ENCODE results near the gene PLXND1.
A peak's percentile ranks its signal among the peaks of the same experiment; 100 is the strongest.
"Not testable (repeated sequence)": the region's sequence is repeated elsewhere in the genome, so short reads cannot be mapped to it uniquely, and the experiment has no call there.

PLXND1 gene, protein sequence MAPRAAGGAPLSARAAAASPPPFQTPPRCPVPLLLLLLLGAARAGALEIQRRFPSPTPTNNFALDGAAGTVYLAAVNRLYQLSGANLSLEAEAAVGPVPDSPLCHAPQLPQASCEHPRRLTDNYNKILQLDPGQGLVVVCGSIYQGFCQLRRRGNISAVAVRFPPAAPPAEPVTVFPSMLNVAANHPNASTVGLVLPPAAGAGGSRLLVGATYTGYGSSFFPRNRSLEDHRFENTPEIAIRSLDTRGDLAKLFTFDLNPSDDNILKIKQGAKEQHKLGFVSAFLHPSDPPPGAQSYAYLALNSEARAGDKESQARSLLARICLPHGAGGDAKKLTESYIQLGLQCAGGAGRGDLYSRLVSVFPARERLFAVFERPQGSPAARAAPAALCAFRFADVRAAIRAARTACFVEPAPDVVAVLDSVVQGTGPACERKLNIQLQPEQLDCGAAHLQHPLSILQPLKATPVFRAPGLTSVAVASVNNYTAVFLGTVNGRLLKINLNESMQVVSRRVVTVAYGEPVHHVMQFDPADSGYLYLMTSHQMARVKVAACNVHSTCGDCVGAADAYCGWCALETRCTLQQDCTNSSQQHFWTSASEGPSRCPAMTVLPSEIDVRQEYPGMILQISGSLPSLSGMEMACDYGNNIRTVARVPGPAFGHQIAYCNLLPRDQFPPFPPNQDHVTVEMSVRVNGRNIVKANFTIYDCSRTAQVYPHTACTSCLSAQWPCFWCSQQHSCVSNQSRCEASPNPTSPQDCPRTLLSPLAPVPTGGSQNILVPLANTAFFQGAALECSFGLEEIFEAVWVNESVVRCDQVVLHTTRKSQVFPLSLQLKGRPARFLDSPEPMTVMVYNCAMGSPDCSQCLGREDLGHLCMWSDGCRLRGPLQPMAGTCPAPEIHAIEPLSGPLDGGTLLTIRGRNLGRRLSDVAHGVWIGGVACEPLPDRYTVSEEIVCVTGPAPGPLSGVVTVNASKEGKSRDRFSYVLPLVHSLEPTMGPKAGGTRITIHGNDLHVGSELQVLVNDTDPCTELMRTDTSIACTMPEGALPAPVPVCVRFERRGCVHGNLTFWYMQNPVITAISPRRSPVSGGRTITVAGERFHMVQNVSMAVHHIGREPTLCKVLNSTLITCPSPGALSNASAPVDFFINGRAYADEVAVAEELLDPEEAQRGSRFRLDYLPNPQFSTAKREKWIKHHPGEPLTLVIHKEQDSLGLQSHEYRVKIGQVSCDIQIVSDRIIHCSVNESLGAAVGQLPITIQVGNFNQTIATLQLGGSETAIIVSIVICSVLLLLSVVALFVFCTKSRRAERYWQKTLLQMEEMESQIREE (N-terminal part only)

DNA sequence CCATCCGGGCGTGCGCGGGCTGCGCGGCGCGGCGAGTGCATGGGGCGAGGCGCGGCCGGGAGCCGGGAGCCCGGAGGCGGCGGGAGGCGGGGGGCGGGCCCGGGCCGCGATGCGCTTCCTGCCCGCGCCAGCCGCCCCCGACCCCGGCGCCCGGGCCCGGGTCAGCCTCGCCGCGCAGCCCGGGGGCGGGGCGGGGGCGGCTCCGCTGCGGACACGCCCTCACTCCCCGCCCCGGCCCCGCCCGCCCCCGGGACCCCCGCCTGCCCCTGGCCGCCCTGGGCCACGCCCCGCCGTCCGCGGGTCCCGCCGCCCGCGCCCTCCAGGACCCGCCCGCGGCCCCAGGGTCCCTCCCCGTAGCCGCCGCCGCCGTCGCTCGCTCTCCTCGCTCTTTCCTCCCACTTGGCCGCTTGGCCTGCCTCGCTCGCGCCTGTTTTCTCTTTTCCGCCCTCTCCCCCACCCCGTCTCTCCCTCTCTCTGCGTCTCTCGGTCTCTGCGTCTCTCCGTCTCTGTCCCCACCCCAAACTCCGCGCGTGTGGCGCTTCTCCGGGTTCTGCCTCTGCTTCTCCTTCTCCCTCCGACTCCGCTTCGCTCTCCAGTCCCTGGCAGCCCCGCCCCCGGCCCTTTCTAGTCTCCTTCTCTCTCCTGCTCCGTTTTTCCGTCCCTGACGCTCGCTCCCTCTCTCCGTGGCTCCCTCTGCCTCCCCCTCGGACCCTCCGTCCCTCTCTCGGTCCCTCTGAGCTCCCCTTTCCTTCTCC, at the start of gene PLXND1:
Gene PLXND1, minus strand, starts transcription at position 41 of the 755 bp plus-strand sequence. Its CDS starts 37 bp downstream, at position 4.
- peaks cover 41% of the 10 kb centered on the region for H3K4me1 ChIP-seq (ENCODE audit: insufficient read depth, low read length)
- no peaks in the 10 kb centered on the region for H3K36me3 ChIP-seq (ENCODE audit: insufficient read depth, low read length)
- no peaks in the 10 kb centered on the region for H3K9me3 ChIP-seq (ENCODE audit: control insufficient read depth, insufficient read depth, low read length)
- H3K9ac ChIP-seq (ENCODE audit: low read depth, low read length), result peak within 1 kb of the TSS; percentile 69

DNA sequence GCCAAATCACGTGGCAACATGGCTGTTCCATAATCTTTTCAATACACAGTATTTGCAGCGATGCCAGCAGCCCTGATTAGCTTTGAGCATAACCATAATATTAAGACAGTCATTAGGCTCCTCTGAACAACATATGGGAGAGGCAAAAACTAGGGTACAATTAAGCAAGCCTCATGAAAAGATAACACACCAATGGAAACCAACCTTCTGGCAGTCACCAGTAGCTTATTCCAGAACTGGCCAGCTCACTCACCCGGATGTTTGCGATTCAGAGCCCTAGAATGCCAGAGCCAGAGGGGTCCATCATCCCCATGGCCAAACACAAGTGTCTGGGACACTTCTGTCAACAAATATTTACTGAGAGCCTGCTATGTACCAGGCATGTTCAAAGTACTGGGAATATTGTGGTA, 48.8 kb upstream of the PLXND1 start:
- Histone ChIP-seq H3K9ac (ENCODE audit: low read depth, low read length) (no peak overlapping the region), H3K4me1 (ENCODE audit: insufficient read depth, low read length) (peaks cover 38% of the 10 kb centered on the region), H3K36me3 (ENCODE audit: insufficient read depth, low read length) (peaks cover 4% of the 10 kb centered on the region), H3K9me3 (ENCODE audit: control insufficient read depth, insufficient read depth, low read length) (no peaks in the 10 kb centered on the region)

DNA sequence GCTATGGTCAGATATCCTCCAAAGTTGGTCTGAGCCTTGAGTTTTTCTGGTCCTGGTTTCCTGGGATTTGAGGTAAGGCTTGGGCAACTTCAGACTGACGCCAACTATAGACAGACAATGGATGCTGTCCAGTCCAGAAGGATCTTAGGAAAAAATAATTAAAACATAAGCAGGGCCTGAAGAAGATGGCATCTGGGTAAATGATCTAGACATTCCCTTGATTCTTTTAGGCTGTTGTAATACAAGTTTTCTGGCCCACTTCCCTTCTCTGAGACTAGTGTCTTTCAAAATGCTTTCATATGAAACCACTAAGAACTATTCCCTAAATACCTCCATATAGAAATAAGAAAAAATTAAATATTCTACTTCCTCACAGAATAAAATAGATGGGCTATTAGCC, 47.7 kb upstream of the PLXND1 start:
- peaks cover 48% of the 10 kb centered on the region for H3K4me1 ChIP-seq (ENCODE audit: insufficient read depth, low read length)
- H3K9me3 ChIP-seq (ENCODE audit: control insufficient read depth, insufficient read depth, low read length), result no peaks in the 10 kb centered on the region
- no peak overlapping the region for H3K9ac ChIP-seq (ENCODE audit: low read depth, low read length)
- peaks cover 4% of the 10 kb centered on the region for H3K36me3 ChIP-seq (ENCODE audit: insufficient read depth, low read length)

DNA sequence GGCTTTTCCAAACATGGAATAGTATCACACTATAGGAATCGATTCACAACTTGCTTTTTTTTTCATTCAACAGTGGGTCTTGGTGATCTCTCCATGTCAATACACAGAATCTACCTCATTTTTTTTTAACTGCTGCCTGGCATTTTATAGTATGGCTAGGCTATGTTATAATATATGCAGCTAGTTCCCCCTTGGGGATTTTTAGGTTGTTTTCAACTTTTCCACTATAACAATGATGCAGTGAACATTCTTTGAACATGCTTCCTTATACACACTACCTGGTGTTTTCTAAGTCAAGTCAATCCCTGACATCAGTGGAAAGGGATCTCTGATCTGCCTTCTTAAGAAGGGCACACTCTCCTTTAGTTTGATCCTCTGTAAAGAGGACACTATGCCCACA, 46.5 kb upstream of the PLXND1 start:
- H3K9ac ChIP-seq (ENCODE audit: low read depth, low read length), result no peak overlapping the region
- no peaks in the 10 kb centered on the region for H3K9me3 ChIP-seq (ENCODE audit: control insufficient read depth, insufficient read depth, low read length)
- peaks cover 45% of the 10 kb centered on the region for H3K4me1 ChIP-seq (ENCODE audit: insufficient read depth, low read length)
- peaks cover 4% of the 10 kb centered on the region for H3K36me3 ChIP-seq (ENCODE audit: insufficient read depth, low read length)

DNA sequence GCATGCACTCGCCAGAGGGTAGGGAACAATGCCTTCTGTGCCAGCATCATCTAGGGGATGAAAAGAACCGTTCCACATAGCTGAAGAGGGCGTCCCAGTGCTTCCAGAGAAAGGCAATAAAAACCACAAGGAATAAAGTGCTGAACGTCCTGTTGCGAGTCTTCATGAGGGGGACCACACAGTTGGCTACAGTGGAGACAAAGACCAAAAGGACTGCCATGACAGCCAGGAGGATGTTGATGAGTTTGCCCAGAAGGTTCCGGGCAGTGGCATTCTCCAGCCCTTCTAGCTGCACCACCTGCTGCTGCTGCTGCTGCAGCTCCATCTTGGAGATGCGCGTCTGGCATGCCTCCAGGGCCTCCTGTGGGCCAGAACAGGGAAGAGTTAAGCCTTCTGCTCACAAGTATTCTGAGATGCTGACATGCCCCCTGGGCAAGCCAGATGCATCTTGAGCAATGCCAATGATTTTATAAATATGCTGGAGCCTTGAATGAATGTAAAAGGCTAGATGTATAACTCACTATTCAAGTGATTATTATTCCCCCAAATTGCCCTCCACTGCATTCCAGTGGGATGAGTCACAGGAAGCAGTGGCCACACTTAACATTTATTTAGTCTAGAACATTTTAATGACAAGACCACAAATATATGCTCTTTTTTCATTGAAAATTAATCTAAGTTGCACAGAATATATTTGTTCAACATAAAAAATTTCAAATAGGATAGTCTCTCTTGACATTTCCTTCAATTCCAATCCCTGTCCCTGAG, 45.1 kb upstream of the PLXND1 start:
- Histone ChIP-seq H3K9ac (ENCODE audit: low read depth, low read length) (no peak overlapping the region), H3K9me3 (ENCODE audit: control insufficient read depth, insufficient read depth, low read length) (no peaks in the 10 kb centered on the region), H3K4me1 (ENCODE audit: insufficient read depth, low read length) (peaks cover 31% of the 10 kb centered on the region), H3K36me3 (ENCODE audit: insufficient read depth, low read length) (peaks cover 4% of the 10 kb centered on the region)

DNA sequence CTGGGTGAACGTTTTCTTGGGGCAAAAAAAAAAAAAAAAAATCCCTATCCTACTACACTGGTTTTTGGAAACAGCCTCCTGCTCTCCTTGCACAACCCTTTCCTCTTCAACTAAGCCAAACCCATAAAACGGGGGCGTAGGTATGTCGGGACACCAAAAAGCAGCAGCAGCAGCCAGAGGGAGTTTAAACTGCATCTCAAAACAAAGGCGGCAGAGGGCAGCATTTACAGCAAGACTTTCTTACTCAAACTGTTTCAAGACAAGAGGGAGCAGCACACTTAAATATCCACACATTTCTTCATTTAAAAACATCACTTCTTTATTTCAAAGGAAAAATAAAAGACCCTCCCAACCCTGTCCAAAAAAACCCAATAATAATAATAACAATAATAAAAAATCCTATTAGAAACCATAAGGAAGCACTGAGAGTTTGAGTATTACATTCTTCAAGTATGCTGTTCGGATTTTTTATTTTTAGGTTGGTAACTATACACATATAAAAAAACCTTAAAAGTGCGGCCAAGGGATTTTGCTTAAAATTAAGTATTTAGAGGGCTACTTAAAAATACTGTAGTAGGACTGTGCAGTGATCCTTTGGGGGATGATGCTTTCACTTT, 43.9 kb upstream of the PLXND1 start:
- H3K9me3 ChIP-seq (ENCODE audit: control insufficient read depth, insufficient read depth, low read length), result no peaks in the 10 kb centered on the region
- H3K9ac ChIP-seq (ENCODE audit: low read depth, low read length), result no peak overlapping the region
- H3K4me1 ChIP-seq (ENCODE audit: insufficient read depth, low read length), result peaks cover 31% of the 10 kb centered on the region
- peaks cover 4% of the 10 kb centered on the region for H3K36me3 ChIP-seq (ENCODE audit: insufficient read depth, low read length)

DNA sequence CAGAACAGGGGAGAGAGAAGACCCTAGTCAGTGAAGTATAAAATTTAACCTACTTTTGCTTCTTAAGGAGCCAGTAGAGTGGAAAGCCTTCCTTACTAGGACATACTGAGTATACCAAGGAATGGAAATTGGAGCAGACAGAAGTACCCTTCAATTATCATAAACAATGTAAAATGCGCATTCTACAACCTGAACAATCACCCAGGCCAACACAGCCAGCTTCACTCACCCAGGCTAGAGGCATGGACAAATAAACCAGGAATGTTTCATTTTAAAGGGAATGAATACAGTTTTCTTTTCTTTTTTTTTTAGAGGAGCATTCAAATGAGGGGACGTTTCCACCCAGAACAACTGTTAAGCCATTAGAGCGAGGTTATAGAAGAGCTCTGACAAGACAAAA, 41.9 kb upstream of the PLXND1 start:
- H3K4me1 ChIP-seq (ENCODE audit: insufficient read depth, low read length), result peaks cover 31% of the 10 kb centered on the region
- no peaks in the 10 kb centered on the region for H3K9me3 ChIP-seq (ENCODE audit: control insufficient read depth, insufficient read depth, low read length)
- H3K9ac ChIP-seq (ENCODE audit: low read depth, low read length), result no peak overlapping the region
- peaks cover 4% of the 10 kb centered on the region; the same call in 1 of the 2 replicates for H3K36me3 ChIP-seq (ENCODE audit: insufficient read depth, low read length)

DNA sequence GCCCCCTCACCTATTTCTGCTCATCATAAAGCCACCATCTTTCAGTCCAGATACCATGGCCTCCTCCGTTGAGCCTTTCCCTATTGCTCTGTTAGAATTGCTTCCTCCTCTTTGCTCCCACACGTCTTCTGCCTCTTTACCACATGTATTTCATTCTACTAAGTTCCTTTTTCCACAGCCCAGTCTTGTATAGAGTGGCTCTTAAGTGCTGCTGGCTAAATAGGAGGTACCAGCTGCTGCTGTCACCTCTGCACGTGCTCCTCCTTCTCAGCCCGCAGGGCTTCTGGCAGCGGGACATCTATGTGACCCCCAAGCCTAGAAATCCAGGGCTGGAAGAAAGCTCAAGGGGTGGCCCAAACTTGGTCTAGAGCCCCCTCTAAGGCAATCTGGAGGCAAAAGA, 38.8 kb upstream of the PLXND1 start:
- H3K4me1 ChIP-seq (ENCODE audit: insufficient read depth, low read length), result peaks cover 19% of the 10 kb centered on the region
- H3K9me3 ChIP-seq (ENCODE audit: control insufficient read depth, insufficient read depth, low read length), result no peaks in the 10 kb centered on the region
- no peak overlapping the region for H3K9ac ChIP-seq (ENCODE audit: low read depth, low read length)
- no peaks in the 10 kb centered on the region for H3K36me3 ChIP-seq (ENCODE audit: insufficient read depth, low read length)

DNA sequence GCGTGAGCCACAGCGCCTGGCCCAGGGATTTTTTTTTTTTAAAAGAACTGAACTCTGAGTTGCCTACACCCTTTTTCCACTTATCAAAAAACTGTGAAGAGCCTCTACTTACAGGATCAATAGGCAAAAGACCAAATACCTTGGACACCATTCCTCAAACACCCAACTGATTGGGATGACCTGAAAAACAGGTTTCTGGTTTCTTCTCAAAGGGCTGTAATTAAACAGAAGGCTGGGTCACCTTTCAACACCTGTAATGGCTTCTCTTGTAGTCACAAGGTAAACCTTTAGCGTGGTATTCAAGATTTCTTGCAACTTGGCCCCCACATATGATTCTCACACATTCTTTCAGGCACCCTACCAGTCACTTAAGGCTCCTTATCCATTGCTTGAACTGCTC, 38.4 kb upstream of the PLXND1 start:
- Histone ChIP-seq H3K9ac (ENCODE audit: low read depth, low read length) (no peak overlapping the region), H3K36me3 (ENCODE audit: insufficient read depth, low read length) (no peaks in the 10 kb centered on the region), H3K9me3 (ENCODE audit: control insufficient read depth, insufficient read depth, low read length) (no peaks in the 10 kb centered on the region), H3K4me1 (ENCODE audit: insufficient read depth, low read length) (peaks cover 16% of the 10 kb centered on the region)

DNA sequence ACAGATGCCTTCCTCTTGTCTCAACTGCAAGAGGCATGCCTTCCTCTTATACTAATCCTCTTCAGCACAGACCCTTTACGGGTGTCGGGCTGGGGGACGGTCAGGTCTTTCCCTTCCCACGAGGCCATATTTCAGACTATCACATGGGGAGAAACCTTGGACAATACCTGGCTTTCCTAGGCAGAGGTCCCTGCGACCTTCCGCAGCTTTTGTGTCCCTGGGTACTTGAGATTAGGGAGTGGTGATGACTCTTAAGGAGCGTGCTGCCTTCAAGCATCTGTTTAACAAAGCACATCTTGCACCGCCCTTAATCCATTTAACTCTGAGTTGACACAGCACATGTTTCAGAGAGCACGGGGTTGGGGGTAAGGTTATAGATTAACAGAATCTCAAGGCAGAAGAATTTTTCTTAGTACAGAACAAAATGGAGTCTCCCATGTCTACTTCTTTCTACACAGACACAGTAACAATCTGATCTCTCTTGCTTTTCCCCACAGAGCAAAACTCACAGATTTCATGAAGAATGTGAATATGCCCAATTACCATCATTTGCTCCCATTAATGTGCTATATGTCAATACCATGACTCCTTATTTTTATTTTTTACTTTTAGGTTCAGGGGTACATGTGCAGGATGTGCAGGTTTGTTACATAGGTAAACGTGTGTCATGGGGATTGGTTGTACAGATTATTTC, 35.2 kb upstream of the PLXND1 start:
- H3K9ac ChIP-seq (ENCODE audit: low read depth, low read length); H3K9me3 ChIP-seq (ENCODE audit: control insufficient read depth, insufficient read depth, low read length); H3K36me3 ChIP-seq (ENCODE audit: insufficient read depth, low read length); H3K4me1 ChIP-seq (ENCODE audit: insufficient read depth, low read length): not testable (repeated sequence)

DNA sequence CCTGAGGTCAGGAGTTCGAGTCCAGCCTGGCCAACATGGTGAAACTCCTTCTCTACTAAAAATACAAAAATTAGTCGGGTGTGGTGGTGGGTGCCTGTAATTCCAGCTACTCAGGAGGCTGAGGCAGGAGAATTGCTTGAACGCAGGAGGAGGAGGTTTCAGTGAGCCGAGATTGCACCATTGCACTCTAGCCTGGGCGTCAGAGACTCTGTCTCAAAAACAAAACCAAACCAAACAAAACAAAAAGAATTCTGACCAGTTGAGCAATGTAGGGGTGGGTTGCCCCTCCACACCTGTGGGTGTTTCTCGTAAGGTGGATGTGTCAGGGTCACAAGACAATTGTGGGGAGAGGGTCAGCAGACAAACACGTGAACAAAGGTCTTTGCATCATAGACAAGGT, 34.5 kb upstream of the PLXND1 start:
- H3K36me3 ChIP-seq (ENCODE audit: insufficient read depth, low read length); H3K9ac ChIP-seq (ENCODE audit: low read depth, low read length); H3K9me3 ChIP-seq (ENCODE audit: control insufficient read depth, insufficient read depth, low read length); H3K4me1 ChIP-seq (ENCODE audit: insufficient read depth, low read length): not testable (repeated sequence)

DNA sequence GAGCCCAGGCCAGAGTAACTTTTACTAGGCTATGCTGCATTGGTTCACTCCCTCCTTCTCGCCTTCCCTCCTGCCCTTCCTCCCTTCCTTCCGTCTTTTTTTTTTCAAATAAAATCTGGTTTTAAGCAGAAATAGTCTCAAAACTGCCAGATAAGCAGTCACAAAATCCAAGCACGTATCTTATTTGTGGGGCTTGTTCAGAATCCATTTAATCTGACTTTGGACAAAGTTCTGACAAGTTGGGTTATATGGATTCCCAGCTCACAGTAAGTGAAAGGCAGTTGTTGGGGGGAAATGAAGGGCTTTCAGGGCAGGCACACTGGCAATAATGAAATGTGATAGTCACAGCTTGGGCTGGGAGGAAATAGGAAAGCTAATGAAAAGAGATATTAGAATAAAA, 32.0 kb upstream of the PLXND1 start:
- Histone ChIP-seq H3K9ac (ENCODE audit: low read depth, low read length) (no peak overlapping the region), H3K9me3 (ENCODE audit: control insufficient read depth, insufficient read depth, low read length) (peaks cover 12% of the 10 kb centered on the region; the same call in 1 of the 2 replicates), H3K4me1 (ENCODE audit: insufficient read depth, low read length) (peaks cover 6% of the 10 kb centered on the region; the same call in 1 of the 2 replicates), H3K36me3 (ENCODE audit: insufficient read depth, low read length) (no peaks in the 10 kb centered on the region)

Measured in ES-I3 (cell line).